Neuronal stem cell (in vitro differentiated cells): ENCODE data around the gene DUSP9.

Experiments
- DNase-seq: peaks from one replicate; pipeline ENCODE4 v3.0.0-alpha.2; 2013; ENCODE audit warnings: low spot score
- H2AFZ ChIP-seq: one replicate; pipeline ENCODE4 v1.6.1; 2013; ENCODE audit warnings: mild to moderate bottlenecking, low read length, inconsistent platforms
- H2AK5ac ChIP-seq: 2 replicates; pipeline ENCODE4 v1.6.1; 2013; ENCODE audit warnings: low read depth, mild to moderate bottlenecking, inconsistent platforms, low read length, moderate library complexity, mixed read lengths
- H2BK120ac ChIP-seq: 2 replicates; pipeline ENCODE4 v1.6.1; 2013; ENCODE audit warnings: low read depth, mild to moderate bottlenecking, inconsistent platforms, low read length, moderate library complexity, mixed read lengths
- H2BK12ac ChIP-seq: one replicate; pipeline ENCODE4 v1.6.1; 2013; ENCODE audit warnings: low read length, inconsistent platforms
- H2BK15ac ChIP-seq: 2 replicates; pipeline ENCODE4 v1.6.1; 2013; ENCODE audit warnings: mild to moderate bottlenecking, low read length, inconsistent platforms, mixed read lengths
- H2BK5ac ChIP-seq: one replicate; pipeline ENCODE4 v1.6.1; 2013; ENCODE audit warnings: inconsistent platforms, mild to moderate bottlenecking, low read length, moderate library complexity
- H3K14ac ChIP-seq: one replicate; pipeline ENCODE4 v1.6.1; 2013; ENCODE audit warnings: low read length, inconsistent platforms
- H3K18ac ChIP-seq: 2 replicates; pipeline ENCODE4 v1.6.1; 2013; ENCODE audit warnings: low read length, inconsistent platforms
- H3K23ac ChIP-seq: 2 replicates; pipeline ENCODE4 v1.6.1; 2013; ENCODE audit warnings: low read depth, mild to moderate bottlenecking, mixed read lengths, low read length, inconsistent platforms; ENCODE audit not compliant: poor library complexity
- H3K27ac ChIP-seq: replicated peaks from 3 replicates; pipeline ENCODE4 v1.5.1; 2013; ENCODE audit warnings: low read length, inconsistent platforms
- H3K27me3 ChIP-seq, 3 experiments: 2 replicates each; pipeline ENCODE4 v1.6.1; 2013; ENCODE audit warnings: low read length in 3 of 3, mild to moderate bottlenecking in 2 of 3, inconsistent platforms in 1 of 3, low read depth in 1 of 3, mixed read lengths in 1 of 3, moderate library complexity in 1 of 3; ENCODE audit not compliant: control insufficient read depth in 3 of 3, insufficient read depth in 3 of 3
- H3K36me3 ChIP-seq, 2 donors: replicated peaks in 1 of 2; 2 replicates each; pipeline ENCODE4 v1.6.1; 2013; ENCODE audit warnings: low read length in 2 of 2; ENCODE audit not compliant: control insufficient read depth in 2 of 2, insufficient read depth in 2 of 2
- H3K4ac ChIP-seq: 2 replicates; pipeline ENCODE4 v1.6.1; 2013; ENCODE audit warnings: inconsistent platforms, mild to moderate bottlenecking, low read length, moderate library complexity
- H3K4me1 ChIP-seq, 2 donors: 1 replicate in 1 of 2; 2 replicates in 1 of 2; pipeline ENCODE4 v1.6.1; 2013; ENCODE audit warnings: low read length in 2 of 2, low read depth in 1 of 2; ENCODE audit not compliant: control insufficient read depth in 2 of 2, insufficient read depth in 1 of 2
- H3K4me2 ChIP-seq: one replicate; pipeline ENCODE4 v1.6.1; 2013; ENCODE audit warnings: mild to moderate bottlenecking, low read length, inconsistent platforms; ENCODE audit not compliant: insufficient read depth, poor library complexity, severe bottlenecking
- H3K4me3 ChIP-seq, 2 donors: 2 replicates each; pipeline ENCODE4 v1.5.1; 2013; ENCODE audit warnings: low read length in 2 of 2, mild to moderate bottlenecking in 2 of 2, inconsistent platforms in 1 of 2, moderate library complexity in 1 of 2
- H3K79me1 ChIP-seq: one replicate; pipeline ENCODE4 v1.6.1; 2013; ENCODE audit warnings: low read depth, mild to moderate bottlenecking, inconsistent platforms, low read length, moderate library complexity
- H3K9ac ChIP-seq: one replicate; pipeline ENCODE4 v1.6.1; 2013; ENCODE audit warnings: mild to moderate bottlenecking, low read depth, low read length, inconsistent platforms; ENCODE audit not compliant: poor library complexity
- H3K9me3 ChIP-seq, 2 donors: replicated peaks in 1 of 2; 2 replicates each; pipeline versions ENCODE3 to v1.6.1; 2013; ENCODE audit warnings: low read length in 2 of 2, mild to moderate bottlenecking in 2 of 2, inconsistent platforms in 1 of 2, low read depth in 1 of 2, mixed read lengths in 1 of 2, moderate library complexity in 1 of 2; ENCODE audit not compliant: control insufficient read depth in 2 of 2, insufficient read depth in 1 of 2
- H4K8ac ChIP-seq: one replicate; pipeline ENCODE4 v1.6.1; 2013; ENCODE audit warnings: low read depth, mild to moderate bottlenecking, inconsistent platforms, low read length, moderate library complexity
- H4K91ac ChIP-seq: one replicate; pipeline ENCODE4 v1.6.1; 2013; ENCODE audit warnings: low read length, low read depth, mild to moderate bottlenecking, inconsistent platforms; ENCODE audit not compliant: poor library complexity
- WGBS, 2 donors: extraction: QIAGEN DNeasy Blood & Tissue Kit; methylation state at CpG; one replicate each; pipeline ENCODE4 v1.1.7; 2013; ENCODE audit warnings: missing lambda C conversion rate in 2 of 2, mixed read lengths in 1 of 2; ENCODE audit not compliant: insufficient read length in 2 of 2, insufficient replicate concordance in 1 of 2; ENCODE audit errors: extremely low coverage in 2 of 2; 5-methylcytosine and 5-hydroxymethylcytosine counted together

Gene DUSP9

DNA sequence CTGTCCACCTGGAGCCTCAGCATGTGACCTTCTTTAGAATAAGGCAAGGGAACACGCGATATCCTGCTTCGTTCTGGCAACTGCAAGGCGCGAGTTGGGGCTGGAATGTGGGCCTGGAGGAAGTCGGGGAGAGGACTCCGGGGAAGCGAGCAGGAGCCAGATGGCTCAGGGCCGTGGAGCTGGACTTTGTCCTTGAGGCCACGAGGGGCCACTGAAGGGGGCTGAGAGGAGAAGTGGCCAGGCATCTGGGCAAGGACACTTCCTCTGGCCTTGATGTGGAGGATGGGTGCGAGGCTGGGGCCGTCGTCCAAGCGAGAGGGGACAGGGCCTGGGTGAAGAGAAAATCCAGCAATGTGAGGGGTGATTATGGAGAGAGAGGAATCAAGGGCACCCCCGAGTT is 12.2 kb upstream of the DUSP9 start:
- Histone ChIP-seq H2BK12ac (no peak overlapping the region), H4K8ac (no peak overlapping the region)
- WGBS, 2 donors, result no CpG with 5 or more reads among the region's 15 CpGs

DNA sequence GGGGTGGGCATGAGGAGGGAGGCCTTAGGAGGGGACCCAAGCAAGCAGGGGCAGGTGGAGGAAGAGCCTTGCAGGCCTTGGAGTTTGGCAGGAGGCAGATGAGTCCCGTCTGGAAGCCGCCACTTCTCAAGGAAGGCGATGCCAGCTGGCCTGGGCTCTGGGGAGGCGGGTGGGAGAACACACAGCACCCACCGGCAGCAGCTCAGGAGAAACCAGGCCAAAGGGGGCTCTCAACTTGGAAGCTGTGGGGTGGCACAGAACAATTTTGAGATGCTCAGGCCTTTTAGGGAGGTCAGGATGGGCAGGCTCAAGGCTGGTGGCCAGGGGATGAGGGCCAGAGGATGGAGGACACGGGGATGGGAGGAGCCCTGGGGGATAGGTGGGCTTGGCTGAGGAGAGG is 11.6 kb upstream of the DUSP9 start:
- no peak overlapping the region for H3K27ac ChIP-seq
- H3K27me3 ChIP-seq, result peaks cover 0 to 89% (median 0%) of the 10 kb centered on the region in 3 experiments
- H3K14ac ChIP-seq, result no peak overlapping the region
- no peak overlapping the region for H3K23ac ChIP-seq
- no peak overlapping the region for H3K4ac ChIP-seq
- no peak overlapping the region for H3K18ac ChIP-seq
- H3K9me3 ChIP-seq, result no peaks in the 10 kb centered on the region
- H3K4me1 ChIP-seq, result no peaks in the 10 kb centered on the region
- no peak overlapping the region for H2AFZ ChIP-seq
- H3K36me3 ChIP-seq, result no peaks in the 10 kb centered on the region
- WGBS, 2 donors, result no CpG with 5 or more reads among the region's 6 CpGs
- no peak overlapping the region for H3K4me2 ChIP-seq
- no peak overlapping the region for H4K91ac ChIP-seq
- no peak overlapping the region for H2BK5ac ChIP-seq
- no peak overlapping the region for H4K8ac ChIP-seq
- H3K9ac ChIP-seq, result no peak overlapping the region
- no peak overlapping the region for H2BK15ac ChIP-seq
- no peak overlapping the region for H2BK12ac ChIP-seq
- no peak for DNase-seq
- H3K4me3 ChIP-seq, result no peak overlapping the region
- H3K79me1 ChIP-seq, result no peaks in the 10 kb centered on the region
- no peak overlapping the region for H2BK120ac ChIP-seq
- H2AK5ac ChIP-seq, result no peak overlapping the region

More for the DNA sequence above, 12.2 kb upstream of the DUSP9 start:
- Histone ChIP-seq H2BK120ac (no peak overlapping the region), H2BK5ac (no peak overlapping the region), H3K9ac (no peak overlapping the region), H3K18ac (no peak overlapping the region), H3K36me3 (no peaks in the 10 kb centered on the region), H3K4ac (no peak overlapping the region), H3K9me3 (no peaks in the 10 kb centered on the region), H2BK15ac (no peak overlapping the region), H3K4me1 (no peaks in the 10 kb centered on the region), H3K4me2 (no peak overlapping the region), H3K4me3 (no peak overlapping the region), H3K27me3 (peaks cover 0 to 89% (median 0%) of the 10 kb centered on the region in 3 experiments), H3K27ac (no peak overlapping the region), H4K91ac (no peak overlapping the region), H2AFZ (no peak overlapping the region), H2AK5ac (no peak overlapping the region), H3K14ac (no peak overlapping the region), H3K23ac (no peak overlapping the region), H3K79me1 (no peaks in the 10 kb centered on the region)
- DNase-seq, result no peak

DNA sequence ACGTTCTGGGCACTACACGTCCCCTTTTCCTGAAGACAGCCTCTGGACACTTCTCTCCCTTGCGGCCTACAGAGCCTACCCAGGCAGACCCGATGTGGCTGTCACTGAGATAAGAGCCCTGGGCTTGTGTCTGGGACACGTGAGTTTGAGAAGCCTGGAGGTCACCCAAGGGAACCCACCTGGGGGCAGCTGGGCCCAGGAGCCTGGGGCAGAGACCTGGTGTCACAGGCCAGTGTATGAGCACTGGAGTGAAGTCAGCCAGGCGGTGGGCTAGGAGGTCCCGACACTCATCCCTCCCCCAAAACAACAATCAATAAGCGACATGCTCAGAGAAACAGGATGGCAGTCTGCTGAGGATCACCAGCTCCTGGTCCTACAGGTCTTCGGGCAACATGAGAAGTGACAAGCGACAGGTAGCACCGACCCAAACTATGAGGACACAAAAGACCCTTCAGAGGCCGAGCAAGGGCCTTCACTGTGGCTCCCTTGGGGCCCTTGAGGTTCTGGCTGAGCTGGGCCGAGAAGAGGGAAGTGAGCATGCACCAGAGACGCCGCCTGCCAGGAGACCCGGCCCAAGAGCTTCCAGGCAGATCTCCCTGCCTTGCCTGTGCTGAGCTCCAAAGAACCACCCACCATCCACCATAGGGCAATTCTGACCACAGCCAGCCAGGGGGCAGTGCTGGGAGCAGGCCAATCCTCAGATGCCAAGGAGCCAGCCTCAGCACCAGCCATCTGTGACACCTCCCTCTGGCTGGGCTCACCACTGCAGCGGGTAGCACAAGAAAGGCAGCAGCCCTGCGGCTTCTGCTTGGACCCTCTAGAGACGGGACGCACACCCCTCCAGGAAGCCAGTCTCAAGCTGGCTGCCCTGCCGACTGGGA is 11.0 kb upstream of the DUSP9 start:
- H3K27ac ChIP-seq, result no peak overlapping the region
- H2AFZ ChIP-seq, result no peak overlapping the region
- H4K91ac ChIP-seq, result no peak overlapping the region
- no peak overlapping the region for H2BK5ac ChIP-seq
- no peak overlapping the region for H3K4me2 ChIP-seq
- no peak overlapping the region for H3K4me3 ChIP-seq
- H3K14ac ChIP-seq, result no peak overlapping the region
- H4K8ac ChIP-seq, result no peak overlapping the region
- no peaks in the 10 kb centered on the region for H3K79me1 ChIP-seq
- peaks cover 0 to 4% of the 10 kb centered on the region in 2 donors for H3K4me1 ChIP-seq
- WGBS, 2 donors, result no CpG with 5 or more reads among the region's 21 CpGs
- H3K36me3 ChIP-seq, result no peaks in the 10 kb centered on the region
- no peak overlapping the region for H3K23ac ChIP-seq
- no peak overlapping the region for H3K9ac ChIP-seq
- no peak overlapping the region for H2BK120ac ChIP-seq
- no peaks in the 10 kb centered on the region for H3K9me3 ChIP-seq
- no peak overlapping the region for H2BK15ac ChIP-seq
- H3K18ac ChIP-seq, result no peak overlapping the region
- DNase-seq, result no peak
- no peak overlapping the region for H2BK12ac ChIP-seq
- no peak overlapping the region for H3K4ac ChIP-seq
- H3K27me3 ChIP-seq, result peaks cover 0 to 92% (median 0%) of the 10 kb centered on the region in 3 experiments
- no peak overlapping the region for H2AK5ac ChIP-seq

DNA sequence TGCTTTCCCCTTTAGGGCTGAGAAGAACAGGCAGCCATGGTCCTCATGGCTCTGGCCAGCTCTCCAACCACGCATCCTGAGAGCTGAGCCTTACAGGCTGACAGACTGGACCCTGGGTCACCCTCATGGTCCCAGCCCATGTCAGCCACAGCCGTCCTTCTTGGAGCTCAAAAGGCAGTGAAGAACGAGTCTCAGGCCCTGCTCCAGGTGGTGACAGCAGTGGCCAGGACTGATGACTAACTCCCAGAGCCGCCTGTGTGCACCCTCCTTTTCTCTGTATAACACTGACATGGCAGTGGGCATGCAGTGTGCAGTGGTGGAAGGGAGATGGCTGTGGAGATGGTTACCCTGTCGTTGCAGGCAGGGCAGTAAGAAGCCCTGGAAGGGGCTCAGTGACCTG is 10.3 kb upstream of the DUSP9 start:
- no peak overlapping the region for H2BK15ac ChIP-seq
- H3K9ac ChIP-seq, result no peak overlapping the region
- DNase-seq, result no peak
- H3K14ac ChIP-seq, result no peak overlapping the region
- H3K4me1 ChIP-seq, result peaks cover 6 to 9% of the 10 kb centered on the region in 2 donors
- H2BK120ac ChIP-seq, result no peak overlapping the region
- no peak overlapping the region for H3K4me3 ChIP-seq
- no peak overlapping the region for H4K91ac ChIP-seq
- H3K27me3 ChIP-seq, result peaks cover 0 to 92% (median 0%) of the 10 kb centered on the region in 3 experiments
- H2AK5ac ChIP-seq, result no peak overlapping the region
- no peaks in the 10 kb centered on the region for H3K79me1 ChIP-seq
- no peak overlapping the region for H2BK12ac ChIP-seq
- H3K4ac ChIP-seq, result no peak overlapping the region
- no peak overlapping the region for H3K4me2 ChIP-seq
- H3K27ac ChIP-seq, result no peak overlapping the region
- H2AFZ ChIP-seq, result no peak overlapping the region
- no peaks in the 10 kb centered on the region for H3K9me3 ChIP-seq
- no CpG with 5 or more reads among the region's 5 CpGs for WGBS, 2 donors
- H3K36me3 ChIP-seq, result no peaks in the 10 kb centered on the region
- no peak overlapping the region for H4K8ac ChIP-seq
- H2BK5ac ChIP-seq, result no peak overlapping the region
- H3K18ac ChIP-seq, result no peak overlapping the region
- H3K23ac ChIP-seq, result no peak overlapping the region
